Measurements from ENCODE around the gene PNN. TPM values are rescaled to one million over a fixed set of nuclear protein-coding genes. Genes with fewer than 3 reads are reported as not detected.
"Not testable (repeated sequence)": the region's sequence is repeated elsewhere in the genome, so short reads cannot be mapped to it uniquely, and the experiment has no call there.

PNN gene
- total and polyA plus RNA-seq, 2 donors (not counting 1 experiment from before 2014, with no cell fraction given) = 14.4 to 14.9 TPM

- Histone ChIP-seq H3K4me2 (ENCODE audit: extremely low read depth, insufficient read depth, low read length) (no peak overlapping the region), H3K9me3 (ENCODE audit: control insufficient read depth, insufficient read depth, low read depth, low read length) (no peaks in the 10 kb centered on the region), H3K27me3 (ENCODE audit: control insufficient read depth, insufficient read depth, low read length) (no peaks in the 10 kb centered on the region), H3K4me1 (ENCODE audit: control insufficient read depth, extremely low read depth, insufficient read depth, low read length) (no peaks in the 10 kb centered on the region), H4K20me1 (ENCODE audit: control insufficient read depth, extremely low read depth, insufficient read depth, low read length) (no peaks in the 10 kb centered on the region), H2AFZ (ENCODE audit: low read length) (no peak overlapping the region), H3K27ac (ENCODE audit: insufficient read depth, low read length) (no peak overlapping the region), H3K9ac (ENCODE audit: insufficient read depth, low read length) (no peak overlapping the region), H3K79me2 (ENCODE audit: control insufficient read depth, insufficient read depth, low read length) (no peaks in the 10 kb centered on the region), H3K4me3 (replicated peaks in 1 of 4; ENCODE audit: control extremely low read depth in 1 of 4, insufficient read depth in 1 of 4, low read depth in 3 of 4, low read length in 4 of 4) (no peak overlapping the region), H3K36me3 (ENCODE audit: control insufficient read depth, insufficient read depth, low read length) (peaks cover 12% of the 10 kb centered on the region)
- TF ChIP-seq, protein P1, sequence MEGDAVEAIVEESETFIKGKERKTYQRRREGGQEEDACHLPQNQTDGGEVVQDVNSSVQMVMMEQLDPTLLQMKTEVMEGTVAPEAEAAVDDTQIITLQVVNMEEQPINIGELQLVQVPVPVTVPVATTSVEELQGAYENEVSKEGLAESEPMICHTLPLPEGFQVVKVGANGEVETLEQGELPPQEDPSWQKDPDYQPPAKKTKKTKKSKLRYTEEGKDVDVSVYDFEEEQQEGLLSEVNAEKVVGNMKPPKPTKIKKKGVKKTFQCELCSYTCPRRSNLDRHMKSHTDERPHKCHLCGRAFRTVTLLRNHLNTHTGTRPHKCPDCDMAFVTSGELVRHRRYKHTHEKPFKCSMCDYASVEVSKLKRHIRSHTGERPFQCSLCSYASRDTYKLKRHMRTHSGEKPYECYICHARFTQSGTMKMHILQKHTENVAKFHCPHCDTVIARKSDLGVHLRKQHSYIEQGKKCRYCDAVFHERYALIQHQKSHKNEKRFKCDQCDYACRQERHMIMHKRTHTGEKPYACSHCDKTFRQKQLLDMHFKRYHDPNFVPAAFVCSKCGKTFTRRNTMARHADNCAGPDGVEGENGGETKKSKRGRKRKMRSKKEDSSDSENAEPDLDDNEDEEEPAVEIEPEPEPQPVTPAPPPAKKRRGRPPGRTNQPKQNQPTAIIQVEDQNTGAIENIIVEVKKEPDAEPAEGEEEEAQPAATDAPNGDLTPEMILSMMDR (conservative IDR thresholded peaks at IDR 0.05 in 1 of 2, IDR thresholded peaks at IDR 0.05 in 1 of 2; ENCODE audit: low read depth in 1 of 2, low read length in 2 of 2) = no peak
- TF ChIP-seq EZH2 (IDR thresholded peaks at IDR 0.05; ENCODE audit: low read length, missing control alignments) = no peak
- DNase-seq (ENCODE audit: low read depth in 2 of 2) = no peak
Measured at GRCh38 chr14:39185256-39186049, 10.4 kb downstream of the PNN start.

DNA sequence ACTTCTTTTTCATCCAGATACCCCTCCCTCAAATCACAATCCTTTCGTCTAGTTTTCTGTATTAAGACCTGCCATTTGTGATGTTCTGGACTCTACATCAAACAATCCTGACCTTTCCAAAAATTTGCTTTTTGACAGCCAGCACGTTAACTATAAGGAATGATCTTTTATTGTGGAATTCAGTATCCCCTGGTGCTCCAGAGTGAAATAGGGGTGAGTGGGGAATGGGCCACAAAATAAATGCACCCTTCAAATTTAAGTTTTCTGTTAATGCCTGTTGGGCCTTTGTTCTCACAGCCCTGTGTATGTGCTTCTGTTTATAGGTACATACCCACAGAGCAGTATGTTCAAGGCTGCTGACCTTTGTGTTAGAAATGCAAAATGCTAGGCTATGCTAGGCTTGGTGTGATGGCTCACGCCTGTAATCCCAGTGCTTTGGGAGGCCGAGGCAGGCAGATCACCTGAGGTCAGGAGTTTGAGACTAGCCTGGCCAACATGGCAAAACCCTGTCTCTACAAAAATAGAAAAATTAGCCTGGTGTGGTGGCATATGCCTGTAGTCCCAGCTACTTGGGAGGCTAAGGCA, 12.0 kb downstream of the PNN start:
- no peak for DNase-seq (ENCODE audit: low read depth in 2 of 2)
- H3K9ac ChIP-seq (ENCODE audit: insufficient read depth, low read length) = no peak overlapping the region
- H3K4me1 ChIP-seq (ENCODE audit: control insufficient read depth, extremely low read depth, insufficient read depth, low read length) = no peaks in the 10 kb centered on the region
- TF ChIP-seq, protein P1 (conservative IDR thresholded peaks at IDR 0.05 in 1 of 2, IDR thresholded peaks at IDR 0.05 in 1 of 2; ENCODE audit: low read depth in 1 of 2, low read length in 2 of 2) = no peak
- no peak for TF ChIP-seq EZH2 (IDR thresholded peaks at IDR 0.05; ENCODE audit: low read length, missing control alignments)
- no peak overlapping the region for H2AFZ ChIP-seq (ENCODE audit: low read length)
- H3K4me3 ChIP-seq (replicated peaks in 1 of 4; ENCODE audit: control extremely low read depth in 1 of 4, insufficient read depth in 1 of 4, low read depth in 3 of 4, low read length in 4 of 4) = no peak overlapping the region
- no peak overlapping the region for H3K27ac ChIP-seq (ENCODE audit: insufficient read depth, low read length)
- H4K20me1 ChIP-seq (ENCODE audit: control insufficient read depth, extremely low read depth, insufficient read depth, low read length) = no peaks in the 10 kb centered on the region
- H3K79me2 ChIP-seq (ENCODE audit: control insufficient read depth, insufficient read depth, low read length) = no peaks in the 10 kb centered on the region
- H3K4me2 ChIP-seq (ENCODE audit: extremely low read depth, insufficient read depth, low read length) = no peak overlapping the region
- H3K27me3 ChIP-seq (ENCODE audit: control insufficient read depth, insufficient read depth, low read length) = no peaks in the 10 kb centered on the region
- H3K36me3 ChIP-seq (ENCODE audit: control insufficient read depth, insufficient read depth, low read length) = peaks cover 7% of the 10 kb centered on the region
- no peaks in the 10 kb centered on the region for H3K9me3 ChIP-seq (ENCODE audit: control insufficient read depth, insufficient read depth, low read depth, low read length)

- Histone ChIP-seq H2AFZ (ENCODE audit: low read length) (no peak overlapping the region), H3K27me3 (ENCODE audit: control insufficient read depth, insufficient read depth, low read length) (no peaks in the 10 kb centered on the region), H3K9me3 (ENCODE audit: control insufficient read depth, insufficient read depth, low read depth, low read length) (no peaks in the 10 kb centered on the region), H3K4me3 (replicated peaks in 1 of 4; ENCODE audit: control extremely low read depth in 1 of 4, insufficient read depth in 1 of 4, low read depth in 3 of 4, low read length in 4 of 4) (no peak overlapping the region), H3K27ac (ENCODE audit: insufficient read depth, low read length) (no peak overlapping the region), H3K4me1 (ENCODE audit: control insufficient read depth, extremely low read depth, insufficient read depth, low read length) (no peaks in the 10 kb centered on the region), H3K9ac (ENCODE audit: insufficient read depth, low read length) (no peak overlapping the region), H3K36me3 (ENCODE audit: control insufficient read depth, insufficient read depth, low read length) (no peaks in the 10 kb centered on the region), H3K4me2 (ENCODE audit: extremely low read depth, insufficient read depth, low read length) (no peak overlapping the region), H3K79me2 (ENCODE audit: control insufficient read depth, insufficient read depth, low read length) (no peaks in the 10 kb centered on the region), H4K20me1 (ENCODE audit: control insufficient read depth, extremely low read depth, insufficient read depth, low read length) (no peaks in the 10 kb centered on the region)
- TF ChIP-seq, protein P1 (conservative IDR thresholded peaks at IDR 0.05 in 1 of 2, IDR thresholded peaks at IDR 0.05 in 1 of 2; ENCODE audit: low read depth in 1 of 2, low read length in 2 of 2) = no peak
- no peak for TF ChIP-seq EZH2 (IDR thresholded peaks at IDR 0.05; ENCODE audit: low read length, missing control alignments)
- DNase-seq (ENCODE audit: low read depth in 2 of 2) = no peak
Measured at GRCh38 chr14:39203659-39204606, 28.9 kb downstream of the PNN start.

DNA sequence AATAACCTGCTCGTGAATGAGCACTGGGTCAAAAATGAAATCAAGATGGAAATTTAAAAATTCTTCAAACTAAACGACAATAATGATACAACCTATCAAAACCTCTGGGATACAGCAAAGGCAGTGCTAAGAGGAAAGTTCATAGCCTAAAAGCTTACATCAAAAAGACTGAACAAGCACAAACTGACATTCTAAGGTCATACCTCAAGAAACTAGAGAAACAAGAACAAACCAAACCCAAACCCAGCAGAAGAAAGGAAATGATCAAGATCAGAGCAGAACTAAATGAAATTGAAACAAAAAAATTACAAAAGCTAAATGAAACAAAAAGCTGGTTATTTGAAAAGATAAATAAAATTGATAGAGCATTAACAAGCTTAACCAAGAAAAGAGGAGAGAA, 32.4 kb downstream of the PNN start:
- not testable (repeated sequence) for H3K9ac ChIP-seq (ENCODE audit: insufficient read depth, low read length); H3K79me2 ChIP-seq (ENCODE audit: control insufficient read depth, insufficient read depth, low read length); H3K4me1 ChIP-seq (ENCODE audit: control insufficient read depth, extremely low read depth, insufficient read depth, low read length); H3K9me3 ChIP-seq (ENCODE audit: control insufficient read depth, insufficient read depth, low read depth, low read length); H4K20me1 ChIP-seq (ENCODE audit: control insufficient read depth, extremely low read depth, insufficient read depth, low read length); H2AFZ ChIP-seq (ENCODE audit: low read length); H3K4me2 ChIP-seq (ENCODE audit: extremely low read depth, insufficient read depth, low read length); H3K27ac ChIP-seq (ENCODE audit: insufficient read depth, low read length); DNase-seq (ENCODE audit: low read depth in 2 of 2); H3K36me3 ChIP-seq (ENCODE audit: control insufficient read depth, insufficient read depth, low read length); H3K4me3 ChIP-seq (replicated peaks in 1 of 4; ENCODE audit: control extremely low read depth in 1 of 4, insufficient read depth in 1 of 4, low read depth in 3 of 4, low read length in 4 of 4); H3K27me3 ChIP-seq (ENCODE audit: control insufficient read depth, insufficient read depth, low read length)
